HTR-8/SVneo (cell line): Measurements from ENCODE around the gene ENGASE.

Source experiments
- DNase-seq: peaks from one replicate; pipeline ENCODE4 v3.0.0; 2011; ENCODE audit warnings: low spot score, mixed read lengths; ENCODE audit not compliant: insufficient read length
- FAIRE-seq: peaks from 2 replicates; lab custom pipeline; 2011; peaks lifted over from hg19 to GRCh38; lab: Jason Lieb, UNC

Gene ENGASE

GRCh38 chr17:79038545-79039135 lies 36.0 kb upstream of the ENGASE start:
- no peak for FAIRE-seq
- no peak for DNase-seq

GRCh38 chr17:79039171-79039570 lies 35.5 kb upstream of the ENGASE start:
- FAIRE-seq (no peak), DNase-seq (no peak)

GRCh38 chr17:79039886-79040285 lies 34.7 kb upstream of the ENGASE start:
- DNase-seq, result no peak
- no peak for FAIRE-seq

DNA sequence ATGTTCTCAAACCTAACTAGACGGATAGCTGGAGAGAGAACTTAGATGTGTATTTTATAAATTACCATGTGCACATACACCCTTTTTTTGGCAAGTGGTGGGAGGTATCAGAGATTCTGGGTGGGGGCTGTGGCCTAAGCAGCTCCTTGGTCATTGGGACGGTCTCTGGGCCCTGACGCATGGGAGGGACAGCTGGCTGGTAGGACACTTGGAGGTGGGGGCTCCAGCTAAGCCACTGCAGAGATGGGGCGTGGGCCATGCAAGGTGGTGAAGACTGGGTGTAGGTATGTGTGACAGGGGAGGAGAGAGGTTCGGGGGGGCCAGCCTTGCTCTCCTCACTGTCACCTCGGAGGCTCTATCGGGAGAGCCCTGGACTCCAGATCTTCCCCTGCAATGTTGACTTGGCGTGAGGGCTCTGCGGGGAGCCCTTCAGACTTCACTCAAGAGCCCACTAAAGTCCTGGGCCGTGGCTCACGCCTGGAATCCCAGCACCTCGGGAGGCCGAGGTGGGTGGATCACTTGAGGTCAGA lies 33.5 kb upstream of the ENGASE start:
- no peak for DNase-seq
- no peak for FAIRE-seq

DNA sequence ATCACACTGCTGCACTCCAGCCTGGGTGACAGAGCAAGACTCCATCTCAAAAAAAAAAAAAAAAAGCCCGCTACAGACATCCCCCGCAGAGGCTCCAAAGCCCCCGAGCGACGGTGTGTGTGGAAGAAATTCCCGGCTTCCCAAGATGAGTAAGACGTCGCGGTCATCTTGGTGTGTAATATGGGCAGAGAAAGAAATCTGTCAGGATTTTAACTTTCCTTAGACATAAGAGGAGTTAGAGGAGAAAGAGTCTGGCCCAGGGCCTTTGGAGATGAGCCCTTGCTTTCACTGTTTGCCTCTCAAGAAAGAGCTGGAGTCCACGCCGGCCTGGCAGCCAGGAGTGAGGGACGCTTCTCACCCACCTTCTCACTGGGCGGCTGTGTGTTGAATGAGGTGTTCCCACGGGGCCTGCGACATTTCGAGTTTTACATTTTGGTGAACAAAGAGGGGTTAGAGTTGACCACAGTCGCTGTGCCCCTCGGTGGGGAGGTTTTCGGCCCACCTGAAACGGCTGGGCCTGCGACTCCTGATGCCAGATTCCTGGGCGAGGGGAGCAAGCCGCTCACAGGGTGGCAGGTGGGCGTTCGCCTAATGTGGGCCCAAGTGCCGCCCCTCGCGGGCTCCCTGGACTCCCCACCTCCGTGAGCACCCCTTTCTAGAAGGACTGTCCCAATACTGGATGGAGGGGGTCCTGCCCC lies 32.8 kb upstream of the ENGASE start:
- DNase-seq (no peak), FAIRE-seq (no peak)

DNA sequence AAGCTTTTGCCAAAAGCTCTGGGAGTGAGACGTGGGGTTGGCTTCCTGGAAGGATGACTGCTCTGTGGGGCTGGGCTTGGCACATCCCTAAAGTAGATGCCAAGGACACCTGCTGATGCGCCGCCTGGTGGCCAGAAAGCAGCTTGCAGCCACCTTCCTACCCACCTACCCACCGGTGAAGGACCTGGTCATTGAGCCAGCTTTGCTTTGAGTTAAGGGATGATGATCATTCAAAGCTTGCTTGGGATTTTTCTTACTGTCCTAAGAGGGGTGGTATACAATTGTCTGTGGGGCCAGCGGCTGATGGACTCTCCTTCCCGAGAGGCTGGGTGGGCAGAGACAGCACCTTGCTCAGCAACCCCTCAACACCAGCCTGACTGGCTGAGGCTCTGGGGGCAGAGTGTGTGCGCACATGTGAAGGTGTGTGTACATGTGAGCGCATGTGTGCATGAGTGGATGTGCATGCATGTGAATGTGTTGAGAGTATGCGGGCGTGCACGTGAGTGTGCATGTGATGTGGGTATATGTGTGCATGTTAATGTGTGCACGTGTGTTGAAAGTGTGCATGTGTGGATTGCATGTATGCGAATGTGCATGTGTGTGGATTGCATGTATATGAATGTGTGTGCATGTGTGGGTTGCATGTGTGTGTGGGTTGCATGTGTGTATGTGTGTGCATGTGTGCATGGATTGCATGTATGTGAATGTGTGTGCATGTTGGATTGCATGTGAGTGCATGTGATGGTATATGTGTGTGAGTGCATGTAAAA lies 32.0 kb upstream of the ENGASE start:
- peak; percentile 79 for DNase-seq
- peak; percentile 99 for FAIRE-seq

GRCh38 chr17:79043191-79043930 lies 31.3 kb upstream of the ENGASE start:
- DNase-seq (no peak), FAIRE-seq (no peak)

DNA sequence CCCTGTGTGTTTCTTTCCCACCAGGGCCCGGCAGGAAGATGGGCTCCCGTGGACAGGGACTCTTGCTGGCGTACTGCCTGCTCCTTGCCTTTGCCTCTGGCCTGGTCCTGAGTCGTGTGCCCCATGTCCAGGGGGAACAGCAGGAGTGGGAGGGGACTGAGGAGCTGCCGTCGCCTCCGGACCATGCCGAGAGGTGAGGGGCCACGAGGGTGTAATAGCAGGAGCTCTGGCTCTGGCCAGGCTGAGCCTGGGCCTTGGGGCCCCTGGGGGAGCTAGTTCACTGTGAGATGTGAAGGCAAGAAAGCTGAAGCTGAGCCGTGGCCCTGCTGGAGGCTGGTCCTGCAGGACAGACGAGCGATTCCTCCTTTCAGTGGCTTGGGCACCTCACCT lies 30.7 kb upstream of the ENGASE start:
- FAIRE-seq, result no peak

GRCh38 chr17:79044462-79044861 lies 30.2 kb upstream of the ENGASE start:
- FAIRE-seq (no peak), DNase-seq (no peak)

More for the DNA sequence above, 30.7 kb upstream of the ENGASE start:
- DNase-seq, result no peak

DNA sequence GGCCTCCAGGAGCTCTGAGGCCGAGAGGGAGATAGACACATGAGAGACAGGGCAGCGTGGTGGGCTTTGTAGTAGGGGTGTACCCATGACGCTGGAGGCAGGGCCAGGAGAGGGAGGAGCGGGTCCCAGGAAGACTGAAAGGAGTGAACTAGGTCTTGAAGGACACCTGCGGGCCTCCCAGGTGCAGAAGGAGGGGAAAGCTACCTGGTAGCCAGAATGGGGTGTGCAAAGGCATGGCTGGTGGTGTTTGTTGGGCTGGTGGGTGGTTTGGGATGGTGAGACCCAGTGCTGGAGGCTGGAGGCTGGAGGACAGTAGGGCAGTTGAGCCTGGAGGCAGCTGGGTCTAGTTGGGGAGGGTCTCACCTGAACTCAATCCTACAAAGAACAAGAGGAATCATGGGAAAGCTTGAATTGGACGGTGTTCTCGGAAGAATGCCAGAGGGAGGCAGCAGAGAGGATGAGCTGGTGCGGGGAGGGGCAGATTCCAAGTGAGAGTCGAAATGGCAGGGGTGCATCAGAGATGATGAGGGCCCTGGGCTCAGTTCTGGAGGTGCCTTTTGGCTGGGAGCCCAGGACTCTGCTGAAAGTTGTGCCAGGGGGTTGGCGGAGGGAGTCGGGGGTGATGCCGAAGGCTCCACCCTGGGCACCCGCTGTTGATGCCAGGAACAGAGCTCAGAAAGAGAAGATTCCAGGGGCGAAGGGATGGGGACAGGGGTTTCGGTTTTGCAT lies 29.5 kb upstream of the ENGASE start:
- no peak for DNase-seq
- no peak for FAIRE-seq

GRCh38 chr17:79045842-79046196 lies 28.8 kb upstream of the ENGASE start:
- peak; percentile 82 for FAIRE-seq
- peak; percentile 75 for DNase-seq

DNA sequence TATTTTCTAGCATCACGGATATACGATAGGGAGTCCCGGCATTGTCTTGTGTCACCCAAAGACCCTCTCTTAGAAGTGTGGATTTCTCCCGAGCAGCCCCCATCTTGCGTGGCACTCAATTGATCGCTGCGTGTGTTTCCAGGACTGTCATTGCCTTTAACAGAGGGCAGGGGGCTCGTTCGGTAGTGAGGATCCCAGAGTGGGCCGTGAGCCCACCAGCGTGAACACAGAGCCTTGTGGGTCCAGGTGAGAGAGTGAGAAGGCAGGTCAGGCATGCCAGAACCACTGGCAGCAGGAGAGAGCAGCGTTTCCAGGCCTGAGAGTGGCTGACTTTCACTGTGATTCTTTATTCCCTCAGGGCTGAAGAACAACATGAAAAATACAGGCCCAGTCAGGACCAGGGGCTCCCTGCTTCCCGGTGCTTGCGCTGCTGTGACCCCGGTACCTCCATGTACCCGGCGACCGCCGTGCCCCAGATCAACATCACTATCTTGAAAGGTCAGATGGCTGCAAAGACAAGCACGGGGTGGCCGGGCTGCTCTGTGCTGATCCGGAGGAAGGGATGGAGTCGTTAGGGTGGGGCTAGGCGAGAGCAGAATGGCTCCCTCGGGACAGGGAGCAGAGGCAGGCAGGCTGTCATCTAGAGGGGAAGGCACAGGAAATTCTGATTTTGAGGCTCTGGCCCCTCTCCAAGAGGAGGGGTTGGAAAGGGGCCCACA lies 28.3 kb upstream of the ENGASE start:
- FAIRE-seq, result no peak
- DNase-seq, result no peak

- FAIRE-seq, result no peak
- no peak for DNase-seq
Measured at GRCh38 chr17:79046916-79047280, 27.7 kb upstream of the ENGASE start.

GRCh38 chr17:79047291-79047920 lies 27.2 kb upstream of the ENGASE start:
- no peak for DNase-seq
- no peak for FAIRE-seq

GRCh38 chr17:79047923-79048825 lies 26.4 kb upstream of the ENGASE start:
- FAIRE-seq (no peak), DNase-seq (no peak)

DNA sequence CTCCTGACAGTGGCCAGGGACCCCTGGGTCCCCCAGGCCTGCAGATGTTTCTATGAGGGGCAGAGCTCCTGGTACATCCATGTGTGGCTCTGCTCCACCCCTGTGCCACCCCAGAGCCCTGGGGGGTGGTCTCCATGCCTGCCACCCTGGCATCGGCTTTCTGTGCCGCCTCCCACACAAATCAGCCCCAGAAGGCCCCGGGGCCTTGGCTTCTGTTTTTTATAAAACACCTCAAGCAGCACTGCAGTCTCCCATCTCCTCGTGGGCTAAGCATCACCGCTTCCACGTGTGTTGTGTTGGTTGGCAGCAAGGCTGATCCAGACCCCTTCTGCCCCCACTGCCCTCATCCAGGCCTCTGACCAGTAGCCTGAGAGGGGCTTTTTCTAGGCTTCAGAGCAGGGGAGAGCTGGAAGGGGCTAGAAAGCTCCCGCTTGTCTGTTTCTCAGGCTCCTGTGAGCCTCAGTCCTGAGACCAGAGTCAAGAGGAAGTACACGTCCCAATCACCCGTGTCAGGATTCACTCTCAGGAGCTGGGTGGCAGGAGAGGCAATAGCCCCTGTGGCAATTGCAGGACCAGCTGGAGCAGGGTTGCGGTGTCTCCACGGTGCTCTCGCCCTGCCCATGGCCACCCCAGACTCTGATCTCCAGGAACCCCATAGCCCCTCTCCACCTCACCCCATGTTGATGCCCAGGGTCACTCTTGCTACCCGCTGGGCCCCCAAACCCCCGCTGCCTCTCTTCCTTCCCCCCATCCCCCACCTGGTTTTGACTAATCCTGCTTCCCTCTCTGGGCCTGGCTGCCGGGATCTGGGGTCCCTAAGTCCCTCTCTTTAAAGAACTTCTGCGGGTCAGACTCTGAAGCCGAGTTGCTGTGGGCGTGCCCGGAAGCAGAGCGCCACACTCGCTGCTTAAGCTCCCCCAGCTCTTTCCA lies 25.5 kb upstream of the ENGASE start:
- FAIRE-seq, result no peak
- no peak for DNase-seq

DNA sequence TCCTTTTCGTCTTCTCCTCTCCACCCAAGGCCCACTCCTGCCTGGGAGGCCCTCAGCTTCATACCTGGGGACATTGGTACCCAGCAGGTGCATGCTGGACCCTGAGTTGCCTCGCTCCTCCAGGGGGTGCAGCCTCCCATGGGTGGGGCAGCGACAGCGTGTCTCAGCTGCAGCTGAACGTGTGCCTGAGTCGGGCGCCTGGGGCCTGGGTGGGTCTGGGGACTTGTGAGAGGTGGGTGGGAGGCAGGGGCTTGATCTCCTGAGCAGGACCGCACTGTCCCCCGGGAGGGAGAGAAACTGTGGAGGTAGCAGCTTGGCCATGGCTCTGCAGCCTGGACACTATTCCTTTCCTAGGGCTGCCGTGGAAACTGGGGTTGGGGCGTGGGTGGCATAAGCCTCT lies 24.8 kb upstream of the ENGASE start:
- FAIRE-seq, result no peak
- no peak for DNase-seq
